Calu3 (cell line): ENCODE measurements around the gene PELO. TPM values are rescaled to one million over a fixed set of nuclear protein-coding genes. Genes with fewer than 3 reads are reported as not detected.
A peak's percentile ranks its signal among the peaks of the same experiment; 100 is the strongest.

Experiments
- BruUV-seq: library from RNA; stranded (reverse); fragments of 400-500 nt; replicated peaks from 2 replicates; lab custom pipeline; 2021; lab: Mats Ljungman, UMichigan
- CTCF ChIA-PET: fragments of 300-600 bp; sonication (Branson Sonifier 250); formaldehyde crosslinking; loops from one replicate; lab custom pipeline; 2022; ENCODE audit warnings: antibody characterized with exemption; lab: Charles Lee
- DNase-seq: peaks from one replicate; pipeline ENCODE4 v3.0.0; 2022
- H3K27ac Mint-ChIP-seq: one replicate; pipeline ENCODE4 v1.8.0; 2022; ENCODE audit warnings: mixed read lengths; ENCODE audit not compliant: unreplicated experiment
- H3K27me3 Mint-ChIP-seq: one replicate; pipeline ENCODE4 v1.8.0; 2022; ENCODE audit warnings: mixed read lengths; ENCODE audit not compliant: unreplicated experiment
- H3K36me3 Mint-ChIP-seq: one replicate; pipeline ENCODE4 v1.8.0; 2022; ENCODE audit warnings: mild to moderate bottlenecking, moderate library complexity, mixed read lengths; ENCODE audit not compliant: insufficient read depth, unreplicated experiment
- H3K4me1 Mint-ChIP-seq: one replicate; pipeline ENCODE4 v1.8.0; 2022; ENCODE audit warnings: mild to moderate bottlenecking, low read depth, mixed read lengths; ENCODE audit not compliant: unreplicated experiment
- H3K4me3 Mint-ChIP-seq: one replicate; pipeline ENCODE4 v1.8.0; 2022; ENCODE audit warnings: mild to moderate bottlenecking, low read depth, moderate library complexity, mixed read lengths; ENCODE audit not compliant: unreplicated experiment
- H3K9me3 Mint-ChIP-seq: one replicate; pipeline ENCODE4 v1.8.0; 2022; ENCODE audit warnings: low read depth, mixed read lengths; ENCODE audit not compliant: unreplicated experiment
- CTCF ChIP-seq: fragments of 200-600 bp; IDR thresholded peaks from one replicate; pipeline ENCODE4 v1.8.0; 2022; ENCODE audit warnings: antibody characterized with exemption; ENCODE audit not compliant: unreplicated experiment
- intact Hi-C: fragments of 100-400 bp; cut with micrococcal nuclease; formaldehyde crosslinking; loops from one replicate; pipeline ENCODE4 v1.10.0; 2022; ENCODE audit not compliant: unreplicated experiment
- total RNA-seq: library from RNA; stranded (reverse); gene quantifications from 2 replicates; pipeline ENCODE4 v1.2.3, GENCODE V29; 2022

Gene PELO
- total RNA-seq, 1 experiment from 2014 or later: 24.6 TPM

DNA sequence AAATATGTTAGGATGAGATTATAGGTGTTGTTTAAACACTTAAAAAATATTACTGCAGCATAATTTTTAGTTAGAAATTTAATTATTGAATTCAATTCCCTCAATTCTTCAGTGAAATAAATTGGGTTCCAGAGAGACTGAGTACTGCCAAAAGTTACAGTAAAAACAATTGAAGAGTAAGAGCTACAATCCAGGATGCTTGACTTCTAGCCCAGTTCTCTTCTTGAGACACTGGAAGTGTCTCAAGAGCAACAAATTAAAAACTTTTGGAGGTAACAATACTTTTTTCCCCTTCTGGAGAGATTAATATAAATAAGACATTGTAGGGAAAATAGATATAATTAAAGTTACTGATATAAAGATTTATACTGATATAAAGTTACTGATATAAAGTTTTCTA is 8.3 kb downstream of the PELO start:
- no peak for TF ChIP-seq CTCF
- intact Hi-C loops: no loop called here
- Mint-ChIP-seq H3K4me3 (no peak overlapping the region), H3K27ac (no peak overlapping the region), H3K9me3 (no peaks in the 10 kb centered on the region), H3K4me1 (peaks cover 24% of the 10 kb centered on the region), H3K36me3 (peaks cover 21% of the 10 kb centered on the region), H3K27me3 (no peaks in the 10 kb centered on the region)
- no peak for DNase-seq
- no TSS peak for BruUV-seq
- CTCF ChIA-PET: no interaction called here

GRCh38 chr5:52796516-52797103 is 8.9 kb downstream of the PELO start:
- no peaks in the 10 kb centered on the region for H3K9me3 Mint-ChIP-seq
- no peak for DNase-seq
- no peak for TF ChIP-seq CTCF
- H3K4me3 Mint-ChIP-seq: no peak overlapping the region
- no peak overlapping the region for H3K27ac Mint-ChIP-seq
- H3K36me3 Mint-ChIP-seq: peaks cover 27% of the 10 kb centered on the region
- H3K27me3 Mint-ChIP-seq: no peaks in the 10 kb centered on the region
- CTCF ChIA-PET: no interaction called here
- intact Hi-C loops: no loop called here
- H3K4me1 Mint-ChIP-seq: peaks cover 19% of the 10 kb centered on the region
- no TSS peak for BruUV-seq

DNA sequence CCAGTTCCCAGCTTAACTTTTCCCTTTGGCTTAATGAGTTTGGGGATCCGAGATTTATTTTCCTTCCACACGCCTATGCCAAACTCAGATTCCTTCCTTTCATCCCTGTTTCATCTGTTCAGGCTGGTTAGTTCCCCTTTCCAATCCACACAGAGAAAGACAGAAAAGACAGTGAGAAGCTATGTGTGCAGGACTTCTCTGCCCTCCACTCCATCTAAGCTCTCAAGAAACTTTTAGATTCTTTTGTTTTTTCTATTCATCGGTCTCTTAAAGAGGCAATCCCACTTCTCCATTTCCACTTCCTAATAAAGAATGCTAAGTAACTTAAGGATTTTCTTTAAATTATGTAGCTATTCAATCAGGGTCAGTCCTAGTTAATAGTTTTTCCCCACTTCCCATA is 11.2 kb downstream of the PELO start:
- H3K27ac Mint-ChIP-seq: peak overlapping the region; percentile 71
- peaks cover 47% of the 10 kb centered on the region for H3K36me3 Mint-ChIP-seq
- CTCF ChIA-PET: interaction anchor here (0.6 to 1.6 kb wide), 6 partner anchors 10 to 117 kb away, joined by 3 to 8 read pairs (median 4); partner anchors contain the start of genes ITGA1 and PELO
- no peak for DNase-seq
- intact Hi-C loops: no loop called here
- peaks cover 23% of the 10 kb centered on the region for H3K4me1 Mint-ChIP-seq
- TF ChIP-seq CTCF: no peak
- H3K4me3 Mint-ChIP-seq: peak overlapping the region; percentile 77
- BruUV-seq: no TSS peak
- no peaks in the 10 kb centered on the region for H3K9me3 Mint-ChIP-seq
- H3K27me3 Mint-ChIP-seq: no peaks in the 10 kb centered on the region

DNA sequence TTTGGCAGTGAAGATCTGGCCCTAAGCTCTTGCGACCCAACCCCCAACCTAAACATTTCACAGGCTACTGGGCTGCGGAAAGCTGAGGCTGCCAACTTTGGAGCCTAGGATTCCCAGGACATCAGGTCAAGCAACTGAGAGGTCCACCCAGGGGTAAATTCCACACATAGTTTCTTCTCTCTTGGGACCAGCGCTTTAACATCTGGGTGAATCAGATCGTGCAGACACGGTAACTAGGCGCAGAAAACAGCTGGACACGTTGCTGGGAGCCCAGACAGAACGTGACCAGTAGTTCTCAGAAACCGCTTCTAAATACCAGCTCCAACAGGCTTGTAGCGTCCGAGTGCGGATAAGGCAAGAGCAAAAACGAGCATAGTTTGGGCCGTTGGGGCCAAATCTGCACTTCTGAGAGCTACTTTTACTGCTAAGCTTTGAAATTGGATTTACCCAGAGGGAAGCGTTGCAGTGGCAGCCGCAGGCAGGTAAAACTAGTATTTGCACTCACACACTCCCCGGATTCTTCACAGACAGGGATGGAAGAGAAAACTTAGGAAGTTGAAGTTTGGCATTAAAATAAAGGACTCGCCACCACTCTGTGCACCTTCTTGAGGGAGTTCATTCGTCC is 11.8 kb downstream of the PELO start:
- Mint-ChIP-seq H3K27ac (peak overlapping the region; percentile 71), H3K4me1 (peaks cover 29% of the 10 kb centered on the region), H3K9me3 (no peaks in the 10 kb centered on the region), H3K36me3 (peaks cover 52% of the 10 kb centered on the region), H3K4me3 (peak overlapping the region; percentile 77), H3K27me3 (no peaks in the 10 kb centered on the region)
- CTCF ChIA-PET: interaction anchor here (0.6 to 1.6 kb wide), 8 partner anchors 8 to 116 kb away, joined by 3 to 9 read pairs (median 4); partner anchors contain the start of genes ITGA1 and PELO
- intact Hi-C loops: no loop called here
- DNase-seq: no peak
- TF ChIP-seq CTCF: no peak
- BruUV-seq: no TSS peak
